GM21723 (cell line): Measurements from ENCODE around the gene FGFBP1.
A peak's percentile ranks its signal among the peaks of the same experiment; 100 is the strongest.

Experiments
- ATAC-seq: cut with Tn5 transposase; IDR thresholded peaks from one replicate; pipeline ENCODE4 v1.9.1; 2021; ENCODE audit warnings: mild to moderate bottlenecking, moderate library complexity; ENCODE audit not compliant: unreplicated experiment

Gene FGFBP1

GRCh38 chr4:15938640-15939039, at the start of gene FGFBP1:
Gene FGFBP1 (minus strand): TSS chr4:15938740. CDS start chr4:15936632, 2,108 bp downstream.
- no peak for ATAC-seq

- no peak for ATAC-seq
Measured at GRCh38 chr4:15988222-15988621, 49.7 kb upstream of the FGFBP1 start.

GRCh38 chr4:15986907-15987306, 48.4 kb upstream of the FGFBP1 start:
- ATAC-seq: no peak

- ATAC-seq: no peak
Measured at GRCh38 chr4:15983610-15984009, 45.1 kb upstream of the FGFBP1 start.

GRCh38 chr4:15982842-15983524, 44.4 kb upstream of the FGFBP1 start:
- ATAC-seq: no peak

- no peak for ATAC-seq
Measured at GRCh38 chr4:15976456-15977447, 38.2 kb upstream of the FGFBP1 start.

GRCh38 chr4:15971068-15971801, 32.7 kb upstream of the FGFBP1 start:
- no peak for ATAC-seq

GRCh38 chr4:15968551-15969300, 30.2 kb upstream of the FGFBP1 start:
- ATAC-seq: no peak

GRCh38 chr4:15965325-15965724, 26.8 kb upstream of the FGFBP1 start:
- no peak for ATAC-seq

GRCh38 chr4:15964159-15964558, 25.6 kb upstream of the FGFBP1 start:
- ATAC-seq: no peak

- peak; percentile 95 for ATAC-seq
Measured at GRCh38 chr4:15963576-15963975, 25.0 kb upstream of the FGFBP1 start.

- ATAC-seq: peak; percentile 64
Measured at GRCh38 chr4:15963001-15963451, 24.5 kb upstream of the FGFBP1 start, which contains the start of gene FGFBP2. Gene FGFBP2 (minus strand): TSS chr4:15963175. CDS start chr4:15963129, 46 bp downstream.

- ATAC-seq: no peak
Measured at GRCh38 chr4:15961781-15962510, 23.4 kb upstream of the FGFBP1 start.

- no peak for ATAC-seq
Measured at GRCh38 chr4:15958562-15958961, 20.0 kb upstream of the FGFBP1 start.

GRCh38 chr4:15956179-15956850, 17.8 kb upstream of the FGFBP1 start:
- ATAC-seq: peak; percentile 96

- no peak for ATAC-seq
Measured at GRCh38 chr4:15955670-15956069, 17.1 kb upstream of the FGFBP1 start.

- ATAC-seq: no peak
Measured at GRCh38 chr4:15953625-15954024, 15.1 kb upstream of the FGFBP1 start.

GRCh38 chr4:15951781-15952180, 13.2 kb upstream of the FGFBP1 start:
- no peak for ATAC-seq

GRCh38 chr4:15948826-15949225, 10.3 kb upstream of the FGFBP1 start:
- no peak for ATAC-seq
